Adrenal gland (tissue), 19 donors: ENCODE data around the gene LDHB. TPM values are rescaled to one million over a fixed set of nuclear protein-coding genes. Genes with fewer than 3 reads are reported as not detected.

Experiments
- DNase-seq, 7 donors: peaks; one replicate each; pipeline ENCODE4 v3.0.0-alpha.2; 2019 to 2020
- H3K27ac ChIP-seq, 5 donors: fragments of 200-600 bp; sonication (generic) in 4 of 5; 1 replicate in 3 of 5; 2 replicates in 2 of 5; pipeline versions ENCODE4 v1.5.1 to v1.8.0; 2016 to 2020; ENCODE audit warnings: mild to moderate bottlenecking in 1 of 5
- H3K27me3 ChIP-seq: fragments of 200-600 bp; 2 replicates; pipeline ENCODE4 v1.8.0; 2021
- H3K36me3 ChIP-seq, 2 donors: fragments of 200-600 bp; replicated peaks in 1 of 2; 1 replicate in 1 of 2; 2 replicates in 1 of 2; pipeline versions ENCODE4 v1.5.1 to v1.8.0; 2018 to 2022
- H3K4me1 ChIP-seq, 2 donors: fragments of 200-600 bp; replicated peaks in 1 of 2; 1 replicate in 1 of 2; 2 replicates in 1 of 2; pipeline versions ENCODE4 v1.5.1 to v1.8.0; 2018 to 2021
- H3K4me3 ChIP-seq, 4 donors: fragments of 200-600 bp; sonication (generic) in 3 of 4; one replicate each; pipeline ENCODE4 v1.5.1; 2016 to 2018
- H3K9me3 ChIP-seq, 3 donors: fragments of 200-600 bp; sonication (generic) in 1 of 3; replicated peaks in 1 of 3; 1 replicate in 2 of 3; 2 replicates in 1 of 3; pipeline versions ENCODE4 v1.5.1 to v1.8.0; 2016 to 2021
- CTCF ChIP-seq, 6 experiments: fragments of 450-650 bp in 4 of 6; fragments of 200-600 bp in 2 of 6; sonication (generic) in 1 of 6; IDR thresholded peaks; 1 replicate in 5 of 6; 2 replicates in 1 of 6; pipeline versions ENCODE4 v1.5.1 to v1.8.0; 2016 to 2021; ENCODE audit warnings: antibody characterized with exemption in 6 of 6, mild to moderate bottlenecking in 2 of 6, moderate library complexity in 1 of 6
- POLR2A ChIP-seq, 2 donors: fragments of 450-650 bp; IDR thresholded peaks; one replicate each; pipeline ENCODE4 v1.6.1; 2017; ENCODE audit warnings: antibody characterized with exemption in 2 of 2, mild to moderate bottlenecking in 2 of 2, moderate library complexity in 1 of 2
- WGBS, 4 donors: extraction: QIAGEN DNeasy Blood & Tissue Kit in 2 of 4; methylation state at CpG; one replicate each; pipeline versions ENCODE4 v1.1.5 to v1.1.7; 2013 to 2017; 5-methylcytosine and 5-hydroxymethylcytosine counted together
- intact Hi-C, 2 donors: fragments of 100-400 bp; cut with DNase I; formaldehyde crosslinking; loops; one replicate each; pipeline versions ENCODE4 v1.14.1 to v1.15.0; 2022 to 2023
- long read RNA-seq, 10 donors: library from polyadenylated mRNA in 3 of 10; unstranded in 2 of 10; stranded (forward) in 1 of 10; transcript quantifications; one replicate each; pipeline ENCODE4 v2.0.0 and lab custom pipeline, GENCODE V29; 2021 to 2026
- polyA plus RNA-seq, 3 donors: library from polyadenylated mRNA; stranded (reverse); fragments of 200-250 nt in 2 of 3; fragments of 350-450 nt in 1 of 3; fragmentation: Illumina TruSeq in 1 of 3; extraction: RNeasy Lipid Tissue Mini Kit (QIAGEN cat#74804) in 1 of 3; gene quantifications; one replicate each; pipeline ENCODE4 v1.2.3, GENCODE V29; 2013 to 2014
- total RNA-seq, 9 donors: library from RNA; depleted of rRNA in 4 of 9; stranded (reverse); fragments of >200 nt in 4 of 9; fragments of 120-200 nt in 1 of 9; fragmentation: NEBNext Ultra II Directional in 1 of 9; extraction: Animal tissue kit (Norgen Biotek cat#: 25700) in 1 of 9; gene quantifications; one replicate each; pipeline versions ENCODE4 v1.1.0 to v1.2.4, GENCODE V29; 2013 to 2023
- donor health status: healthy with polysubstance abuse.
- donor health status: Bipolar disorder and iron deficiency.
- donor health status: DM: yes; HTN: yes; CAD: no.
- donor health status: DM: no; HTN: no; CAD: no.
- donor health status: DM: no; HTN: no; CAD: no.
- donor health status: DM: yes; HTN: yes; CAD: no.

LDHB gene
- 1,000 to 10,000 TPM in 1 of 9 donors, 100 to 1,000 TPM in 8; 459 to 1,272 (median 604) TPM for total RNA-seq
- 100 to 1,000 TPM; 334 to 697 (median 624) TPM for polyA plus RNA-seq
- long read RNA-seq, donor 1, transcript LDHB-206 (3 exons, 678 nt) = minor isoform, 77 of 711 reads
- long read RNA-seq, donor 1, transcript LDHB-209 (2 exons, 672 nt) = minor isoform, 27 of 711 reads
- long read RNA-seq, donor 1, transcript LDHB-201 (8 exons, 1,303 nt) = major isoform, 476 of 711 reads
- long read RNA-seq, donor 1, partial matches to known transcripts = 118 of 711 reads
- long read RNA-seq, donor 1, other reads (novel, unspliced or antisense) = 9 of 711 reads
- long read RNA-seq, donor 2, transcript LDHB-206 (3 exons, 678 nt) = minor isoform, 42 of 505 reads
- long read RNA-seq, donor 2, transcript LDHB-209 (2 exons, 672 nt) = minor isoform, 22 of 505 reads
- long read RNA-seq, donor 2, transcript LDHB-201 (8 exons, 1,303 nt) = major isoform, 329 of 505 reads
- long read RNA-seq, donor 2, partial matches to known transcripts = 97 of 505 reads
- long read RNA-seq, donor 2, other reads (novel, unspliced or antisense) = 13 of 505 reads
- long read RNA-seq, donor 3, transcript LDHB-206 (3 exons, 678 nt) = minor isoform, 49 of 553 reads
- long read RNA-seq, donor 3, transcript LDHB-209 (2 exons, 672 nt) = minor isoform, 22 of 553 reads
- long read RNA-seq, donor 3, transcript LDHB-201 (8 exons, 1,303 nt) = major isoform, 343 of 553 reads
- long read RNA-seq, donor 3, partial matches to known transcripts = 129 of 553 reads
- long read RNA-seq, donor 3, other reads (novel, unspliced or antisense) = 6 of 553 reads
- long read RNA-seq, donor 4, transcript LDHB-201 (8 exons, 1,303 nt) = major isoform, 896 of 917 reads
- long read RNA-seq, donor 4, partial matches to known transcripts = 10 of 917 reads
- long read RNA-seq, donor 4, other reads (novel, unspliced or antisense) = 7 of 917 reads
- long read RNA-seq, donor 5, transcript LDHB-201 (8 exons, 1,303 nt) = major isoform, 495 of 512 reads
- long read RNA-seq, donor 5, partial matches to known transcripts = 7 of 512 reads
- long read RNA-seq, donor 5, other reads (novel, unspliced or antisense) = 7 of 512 reads
- long read RNA-seq, donor 6, transcript LDHB-201 (8 exons, 1,303 nt) = major isoform, 504 of 525 reads
- long read RNA-seq, donor 6, partial matches to known transcripts = 17 of 525 reads
- long read RNA-seq, donor 6, other reads (novel, unspliced or antisense) = 3 of 525 reads
- long read RNA-seq, donor 7, transcript LDHB-206 (3 exons, 678 nt) = minor isoform, 33 of 297 reads
- long read RNA-seq, donor 7, transcript LDHB-209 (2 exons, 672 nt) = minor isoform, 14 of 297 reads
- long read RNA-seq, donor 7, transcript LDHB-201 (8 exons, 1,303 nt) = major isoform, 183 of 297 reads
- long read RNA-seq, donor 7, partial matches to known transcripts = 62 of 297 reads
- long read RNA-seq, donor 7, other reads (novel, unspliced or antisense) = 0 of 297 reads
- long read RNA-seq, donor 8, transcript LDHB-206 (3 exons, 678 nt) = minor isoform, 37 of 630 reads
- long read RNA-seq, donor 8, transcript LDHB-209 (2 exons, 672 nt) = minor isoform, 11 of 630 reads
- long read RNA-seq, donor 8, transcript LDHB-201 (8 exons, 1,303 nt) = major isoform, 485 of 630 reads
- long read RNA-seq, donor 8, partial matches to known transcripts = 84 of 630 reads
- long read RNA-seq, donor 8, other reads (novel, unspliced or antisense) = 8 of 630 reads
- long read RNA-seq, donor 9, transcript LDHB-209 (2 exons, 672 nt) = minor isoform, 27 of 566 reads
- long read RNA-seq, donor 9, transcript LDHB-201 (8 exons, 1,303 nt) = major isoform, 386 of 566 reads
- long read RNA-seq, donor 9, transcript LDHB-206 (3 exons, 678 nt) = minor isoform, 55 of 566 reads
- long read RNA-seq, donor 9, partial matches to known transcripts = 96 of 566 reads
- long read RNA-seq, donor 9, other reads (novel, unspliced or antisense) = 0 of 566 reads
- long read RNA-seq, donor 10, transcript LDHB-209 (2 exons, 672 nt) = minor isoform, 6 of 223 reads
- long read RNA-seq, donor 10, transcript LDHB-201 (8 exons, 1,303 nt) = major isoform, 166 of 223 reads
- long read RNA-seq, donor 10, transcript LDHB-206 (3 exons, 678 nt) = minor isoform, 16 of 223 reads
- long read RNA-seq, donor 10, partial matches to known transcripts = 35 of 223 reads
- long read RNA-seq, donor 10, other reads (novel, unspliced or antisense) = 0 of 223 reads

GRCh38 chr12:21657326-21658077 lies at the start of gene LDHB:
Gene LDHB (minus strand): TSS chr12:21657842. CDS start chr12:21654671, 3,171 bp downstream.
- peaks cover 0 to 17% of the 10 kb centered on the region in 2 donors for H3K36me3 ChIP-seq
- intact Hi-C loops = loop anchor here in 1 of 2 donors (10.0 kb wide), 1 partner anchor 153 kb away; the partner anchor contains the start of genes GOLT1B and RECQL
- TF ChIP-seq POLR2A (IDR thresholded peaks at IDR 0.05) (peak; percentile 83 to 94), CTCF (IDR thresholded peaks at IDR 0.05) (peak in 1 of 6 experiments; percentile 3)
- H3K4me3 ChIP-seq = peak within 1 kb of the TSS; percentile 54 to 87 (median 77)
- DNase-seq = peak; percentile 93 to 98 (median 96)
- WGBS, 4 donors = 0 to 1% (median 0%) methylated on average over 12 to 41 of the region's 41 CpGs
- no peaks in the 10 kb centered on the region for H3K27me3 ChIP-seq
- no peaks in the 10 kb centered on the region for H3K9me3 ChIP-seq
- H3K27ac ChIP-seq = peak within 1 kb of the TSS; percentile 42 to 92 (median 89)
- peaks cover 3 to 18% of the 10 kb centered on the region in 2 donors for H3K4me1 ChIP-seq

- intact Hi-C loops = no loop called here
- no peaks in the 10 kb centered on the region for H3K36me3 ChIP-seq
- no peak overlapping the region for H3K27ac ChIP-seq
- H3K4me3 ChIP-seq = no peak overlapping the region
- no peaks in the 10 kb centered on the region for H3K9me3 ChIP-seq
- H3K4me1 ChIP-seq = no peaks in the 10 kb centered on the region
- 86 to 93% (median 89%) methylated on average over 4 of the region's 4 CpGs for WGBS, 4 donors
- no peaks in the 10 kb centered on the region for H3K27me3 ChIP-seq
- DNase-seq = no peak
- TF ChIP-seq CTCF (IDR thresholded peaks at IDR 0.05) = no peak
- TF ChIP-seq POLR2A (IDR thresholded peaks at IDR 0.05) = no peak
Measured at GRCh38 chr12:21704847-21705246, 47.2 kb upstream of the LDHB start.

- Histone ChIP-seq H3K4me1 (no peaks in the 10 kb centered on the region), H3K27me3 (no peaks in the 10 kb centered on the region), H3K4me3 (no peak overlapping the region), H3K9me3 (no peaks in the 10 kb centered on the region), H3K27ac (no peak overlapping the region), H3K36me3 (no peaks in the 10 kb centered on the region)
- no peak for TF ChIP-seq POLR2A (IDR thresholded peaks at IDR 0.05)
- TF ChIP-seq CTCF (IDR thresholded peaks at IDR 0.05) = no peak
- intact Hi-C loops = loop anchor here (5.0 to 10.0 kb wide), 4 partner anchors 287 to 745 kb away; no protein-coding TSS in a partner anchor
- no peak for DNase-seq
Measured at GRCh38 chr12:21699851-21700250, 42.2 kb upstream of the LDHB start.
